Activated T-helper 1 cell treated with anti-CD3 and anti-CD28 coated beads, Interleukin-12 subunit alpha, Interleukin-12 subunit beta, Interleukin-2, Interleukin-4 antibody, amounts not matched to agents 30 ng/mL and 10 ng/mL and 1 ng/mL, durations not matched to agents 14 hours and 24 hours and 36 hours (primary cell): ENCODE measurements around the gene CCNDBP1. TPM values are rescaled to one million over a fixed set of nuclear protein-coding genes. Genes with fewer than 3 reads are reported as not detected.
"Not testable (repeated sequence)": the region's sequence is repeated elsewhere in the genome, so short reads cannot be mapped to it uniquely, and the experiment has no call there.

ENCODE experiments used
- DNase-seq: peaks from one replicate; pipeline ENCODE4 v3.0.0; 2021; ENCODE audit warnings: low spot score
- H3K27ac Mint-ChIP-seq: one replicate; pipeline ENCODE4 v1.8.0; 2021; ENCODE audit warnings: mild to moderate bottlenecking, mixed read lengths
- H3K27me3 Mint-ChIP-seq: one replicate; pipeline ENCODE4 v1.8.0; 2022; ENCODE audit warnings: mild to moderate bottlenecking, moderate library complexity, mixed read lengths; ENCODE audit not compliant: insufficient read depth
- H3K36me3 Mint-ChIP-seq: one replicate; pipeline ENCODE4 v1.8.0; 2021; ENCODE audit warnings: low read depth, mixed read lengths
- H3K4me1 Mint-ChIP-seq: one replicate; pipeline ENCODE4 v1.8.0; 2021; ENCODE audit warnings: low read depth, mixed read lengths
- H3K4me3 Mint-ChIP-seq: one replicate; pipeline ENCODE4 v1.8.0; 2021; ENCODE audit warnings: mild to moderate bottlenecking, moderate library complexity, mixed read lengths
- H3K9me3 Mint-ChIP-seq: one replicate; pipeline ENCODE4 v1.8.0; 2021; ENCODE audit warnings: mixed read lengths
- intact Hi-C: fragments of 100-400 bp; cut with micrococcal nuclease; formaldehyde crosslinking; loops from one replicate; pipeline ENCODE4 v1.15.1; 2024
- total RNA-seq: library from RNA; stranded (reverse); gene quantifications from 2 replicates; pipeline ENCODE4 v1.2.3, GENCODE V29; 2022

Gene CCNDBP1
- total RNA-seq, 1 donor from 2014 or later = 57.7 TPM

- H3K36me3 Mint-ChIP-seq = peaks cover 30% of the 10 kb centered on the region
- intact Hi-C loops, H3K27ac Mint-ChIP-seq, DNase-seq, H3K9me3 Mint-ChIP-seq, H3K27me3 Mint-ChIP-seq, H3K4me3 Mint-ChIP-seq, H3K4me1 Mint-ChIP-seq: not testable (repeated sequence)
Observed at GRCh38 chr15:43198556-43198955, 13.4 kb downstream of the CCNDBP1 start.

- Mint-ChIP-seq H3K27ac (no peak overlapping the region), H3K27me3 (no peaks in the 10 kb centered on the region), H3K4me1 (peaks cover 10% of the 10 kb centered on the region), H3K36me3 (peaks cover 30% of the 10 kb centered on the region), H3K9me3 (no peaks in the 10 kb centered on the region), H3K4me3 (no peak overlapping the region)
- intact Hi-C loops = no loop called here
- DNase-seq = no peak
Observed at GRCh38 chr15:43198992-43199391, 13.8 kb downstream of the CCNDBP1 start.

GRCh38 chr15:43199945-43200488 lies 14.8 kb downstream of the CCNDBP1 start:
- no peak overlapping the region for H3K27ac Mint-ChIP-seq
- H3K36me3 Mint-ChIP-seq = peaks cover 24% of the 10 kb centered on the region
- H3K4me1 Mint-ChIP-seq = peaks cover 17% of the 10 kb centered on the region
- intact Hi-C loops = no loop called here
- H3K9me3 Mint-ChIP-seq = no peaks in the 10 kb centered on the region
- H3K4me3 Mint-ChIP-seq = no peak overlapping the region
- peaks cover 2% of the 10 kb centered on the region for H3K27me3 Mint-ChIP-seq
- no peak for DNase-seq

- Mint-ChIP-seq H3K27me3 (peaks cover 6% of the 10 kb centered on the region), H3K36me3 (peaks cover 2% of the 10 kb centered on the region), H3K4me1 (peaks cover 17% of the 10 kb centered on the region), H3K27ac (no peak overlapping the region), H3K4me3 (no peak overlapping the region), H3K9me3 (no peaks in the 10 kb centered on the region)
- peak; percentile 24 for DNase-seq
- intact Hi-C loops = loop anchor here (1.0 kb wide), 2 partner anchors 17 to 500 kb away; no protein-coding TSS in a partner anchor
Observed at GRCh38 chr15:43204016-43204901, 19.1 kb downstream of the CCNDBP1 start.

- Mint-ChIP-seq H3K27me3 (peaks cover 10% of the 10 kb centered on the region), H3K4me3 (no peak overlapping the region), H3K27ac (no peak overlapping the region), H3K36me3 (no peaks in the 10 kb centered on the region), H3K4me1 (peaks cover 7% of the 10 kb centered on the region), H3K9me3 (no peaks in the 10 kb centered on the region)
- intact Hi-C loops = no loop called here
- no peak for DNase-seq
Observed at GRCh38 chr15:43206054-43206453, 20.9 kb downstream of the CCNDBP1 start.

GRCh38 chr15:43207024-43207423 lies 21.8 kb downstream of the CCNDBP1 start:
- H3K27ac Mint-ChIP-seq = no peak overlapping the region

GRCh38 chr15:43208052-43209002 lies 23.1 kb downstream of the CCNDBP1 start:
- Mint-ChIP-seq H3K36me3 (no peaks in the 10 kb centered on the region), H3K27ac (no peak overlapping the region)

More at GRCh38 chr15:43207024-43207423, 21.8 kb downstream of the CCNDBP1 start:
- Mint-ChIP-seq H3K4me3 (no peak overlapping the region), H3K36me3 (no peaks in the 10 kb centered on the region), H3K4me1 (peaks cover 7% of the 10 kb centered on the region), H3K9me3 (no peaks in the 10 kb centered on the region), H3K27me3 (peaks cover 10% of the 10 kb centered on the region)
- DNase-seq = no peak
- intact Hi-C loops = no loop called here

GRCh38 chr15:43209059-43209824 lies 24.0 kb downstream of the CCNDBP1 start:
- DNase-seq = no peak
- Mint-ChIP-seq H3K9me3 (no peaks in the 10 kb centered on the region), H3K4me1 (peaks cover 4% of the 10 kb centered on the region), H3K27ac (no peak overlapping the region), H3K27me3 (peaks cover 10% of the 10 kb centered on the region), H3K4me3 (no peak overlapping the region), H3K36me3 (no peaks in the 10 kb centered on the region)
- intact Hi-C loops = no loop called here

More at GRCh38 chr15:43208052-43209002, 23.1 kb downstream of the CCNDBP1 start:
- DNase-seq = no peak
- no peak overlapping the region for H3K4me3 Mint-ChIP-seq
- intact Hi-C loops = no loop called here
- peaks cover 10% of the 10 kb centered on the region for H3K27me3 Mint-ChIP-seq
- H3K4me1 Mint-ChIP-seq = peaks cover 7% of the 10 kb centered on the region
- no peaks in the 10 kb centered on the region for H3K9me3 Mint-ChIP-seq

- intact Hi-C loops = no loop called here
- no peaks in the 10 kb centered on the region for H3K36me3 Mint-ChIP-seq
- H3K9me3 Mint-ChIP-seq = no peaks in the 10 kb centered on the region
- H3K4me3 Mint-ChIP-seq = no peak overlapping the region
- no peak for DNase-seq
- H3K4me1 Mint-ChIP-seq = no peaks in the 10 kb centered on the region
- peaks cover 7% of the 10 kb centered on the region for H3K27me3 Mint-ChIP-seq
- H3K27ac Mint-ChIP-seq = no peak overlapping the region
Observed at GRCh38 chr15:43210172-43210745, 25.1 kb downstream of the CCNDBP1 start.

GRCh38 chr15:43210807-43211206 lies 25.6 kb downstream of the CCNDBP1 start:
- H3K9me3 Mint-ChIP-seq = no peaks in the 10 kb centered on the region
- DNase-seq = no peak
- intact Hi-C loops = no loop called here
- peaks cover 7% of the 10 kb centered on the region for H3K27me3 Mint-ChIP-seq
- no peaks in the 10 kb centered on the region for H3K36me3 Mint-ChIP-seq
- no peak overlapping the region for H3K4me3 Mint-ChIP-seq
- no peak overlapping the region for H3K27ac Mint-ChIP-seq
- H3K4me1 Mint-ChIP-seq = no peaks in the 10 kb centered on the region

- intact Hi-C loops = no loop called here
Observed at GRCh38 chr15:43211224-43211735, 26.1 kb downstream of the CCNDBP1 start.

GRCh38 chr15:43212299-43212698 lies 27.1 kb downstream of the CCNDBP1 start:
- Mint-ChIP-seq H3K27ac (no peak overlapping the region), H3K9me3 (peaks cover 3% of the 10 kb centered on the region), H3K27me3 (peaks cover 4% of the 10 kb centered on the region), H3K4me1 (no peaks in the 10 kb centered on the region), H3K4me3 (no peak overlapping the region), H3K36me3 (no peaks in the 10 kb centered on the region)
- intact Hi-C loops = no loop called here
- no peak for DNase-seq

More at GRCh38 chr15:43211224-43211735, 26.1 kb downstream of the CCNDBP1 start:
- no peaks in the 10 kb centered on the region for H3K9me3 Mint-ChIP-seq
- H3K4me3 Mint-ChIP-seq = no peak overlapping the region
- H3K27me3 Mint-ChIP-seq = peaks cover 4% of the 10 kb centered on the region
- H3K27ac Mint-ChIP-seq = no peak overlapping the region
- H3K4me1 Mint-ChIP-seq = no peaks in the 10 kb centered on the region
- no peaks in the 10 kb centered on the region for H3K36me3 Mint-ChIP-seq
- DNase-seq = no peak
